OCI-LY3 (cell line): ENCODE measurements around the gene POLD4.

Experiments used
- EZH2phosphoT487 ChIP-seq: fragments of 200-600 bp; shearing (Covaris generic); IDR thresholded peaks from 2 replicates; pipeline ENCODE4 v1.6.1; 2018; ENCODE audit warnings: antibody characterized with exemption, mixed run types, low read depth
- TF ChIP-seq, protein P1 (sequence below): fragments of 200-600, 300-600 bp; sonication (generic); IDR thresholded peaks from 2 replicates; pipeline ENCODE4 v1.5.1; 2014; ENCODE audit warnings: antibody characterized with exemption, low read length, low read depth

DNA sequence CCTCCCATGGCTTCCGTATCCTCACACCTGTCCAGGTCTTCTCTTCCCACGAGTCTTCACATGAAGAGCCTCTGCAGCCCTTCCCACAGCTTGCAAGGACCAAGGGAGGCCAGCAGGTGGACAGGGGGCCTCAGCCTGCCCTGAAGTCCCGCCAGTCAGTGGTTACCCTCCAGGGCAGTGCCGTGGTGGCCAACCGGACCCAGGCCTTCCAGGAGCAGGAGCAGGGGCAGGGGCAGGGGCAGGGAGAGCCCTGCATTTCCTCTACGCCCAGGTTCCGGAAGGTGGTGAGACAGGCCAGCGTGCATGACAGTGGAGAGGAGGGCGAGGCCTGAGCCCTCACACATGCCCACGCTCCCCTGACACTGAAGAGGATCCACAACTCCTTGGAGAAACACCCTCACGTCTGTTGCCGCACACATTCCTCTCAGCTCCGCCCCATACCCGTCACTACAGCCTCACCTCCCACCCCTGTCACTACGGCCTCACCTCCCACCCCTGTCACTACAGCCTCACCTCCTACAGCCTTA lies 41.7 kb downstream of the POLD4 start:
- TF ChIP-seq, protein P1, sequence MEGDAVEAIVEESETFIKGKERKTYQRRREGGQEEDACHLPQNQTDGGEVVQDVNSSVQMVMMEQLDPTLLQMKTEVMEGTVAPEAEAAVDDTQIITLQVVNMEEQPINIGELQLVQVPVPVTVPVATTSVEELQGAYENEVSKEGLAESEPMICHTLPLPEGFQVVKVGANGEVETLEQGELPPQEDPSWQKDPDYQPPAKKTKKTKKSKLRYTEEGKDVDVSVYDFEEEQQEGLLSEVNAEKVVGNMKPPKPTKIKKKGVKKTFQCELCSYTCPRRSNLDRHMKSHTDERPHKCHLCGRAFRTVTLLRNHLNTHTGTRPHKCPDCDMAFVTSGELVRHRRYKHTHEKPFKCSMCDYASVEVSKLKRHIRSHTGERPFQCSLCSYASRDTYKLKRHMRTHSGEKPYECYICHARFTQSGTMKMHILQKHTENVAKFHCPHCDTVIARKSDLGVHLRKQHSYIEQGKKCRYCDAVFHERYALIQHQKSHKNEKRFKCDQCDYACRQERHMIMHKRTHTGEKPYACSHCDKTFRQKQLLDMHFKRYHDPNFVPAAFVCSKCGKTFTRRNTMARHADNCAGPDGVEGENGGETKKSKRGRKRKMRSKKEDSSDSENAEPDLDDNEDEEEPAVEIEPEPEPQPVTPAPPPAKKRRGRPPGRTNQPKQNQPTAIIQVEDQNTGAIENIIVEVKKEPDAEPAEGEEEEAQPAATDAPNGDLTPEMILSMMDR, result no peak
- TF ChIP-seq EZH2phosphoT487, result no peak
